Activated CD4-positive, alpha-beta T cell treated with anti-CD3 and anti-CD28 coated beads, Interleukin-2, amount 50 U/mL, for 48 hours (primary cell): ENCODE data around the gene CILP.
A peak's percentile ranks its signal among the peaks of the same experiment; 100 is the strongest.

Experiments used
- DNase-seq, 2 experiments: peaks; one replicate each; pipeline ENCODE4 v3.0.0-alpha.2; 2020

CILP gene

DNA sequence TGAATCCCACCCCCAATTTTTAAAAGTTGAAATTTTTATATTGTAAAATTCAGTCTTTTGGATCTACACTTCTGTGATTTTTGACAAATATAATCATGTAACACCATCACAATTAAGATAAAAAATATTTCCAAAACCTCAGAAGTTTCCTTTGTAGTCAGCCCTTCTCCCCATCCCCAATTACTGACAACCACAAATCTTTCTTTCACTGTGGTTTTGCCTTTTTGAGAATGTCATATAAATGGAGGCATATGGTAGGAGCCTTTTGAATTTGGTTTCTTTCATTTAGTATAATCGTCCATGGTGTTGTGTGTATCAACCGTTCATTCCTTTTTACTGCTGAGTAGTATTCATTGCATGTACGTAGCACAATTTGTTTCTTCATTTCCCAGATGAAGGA, 7.9 kb upstream of the CILP start:
- no peak for DNase-seq

- no peak for DNase-seq
Observed at GRCh38 chr15:65217526-65218482, 6.5 kb upstream of the CILP start.

- no peak for DNase-seq
Observed at GRCh38 chr15:65215496-65215895, 4.2 kb upstream of the CILP start.

GRCh38 chr15:65214010-65214409, 2.7 kb upstream of the CILP start:
- DNase-seq, result no peak

GRCh38 chr15:65213241-65213640, 2.0 kb upstream of the CILP start:
- no peak for DNase-seq

GRCh38 chr15:65212097-65212496, 824 bp upstream of the CILP start:
- peak; percentile 41 to 55 for DNase-seq

GRCh38 chr15:65211482-65211982, 259 bp upstream of the CILP start:
- DNase-seq, result no peak

GRCh38 chr15:65209701-65210643, 1.3 kb downstream of the CILP start:
- no peak for DNase-seq

DNA sequence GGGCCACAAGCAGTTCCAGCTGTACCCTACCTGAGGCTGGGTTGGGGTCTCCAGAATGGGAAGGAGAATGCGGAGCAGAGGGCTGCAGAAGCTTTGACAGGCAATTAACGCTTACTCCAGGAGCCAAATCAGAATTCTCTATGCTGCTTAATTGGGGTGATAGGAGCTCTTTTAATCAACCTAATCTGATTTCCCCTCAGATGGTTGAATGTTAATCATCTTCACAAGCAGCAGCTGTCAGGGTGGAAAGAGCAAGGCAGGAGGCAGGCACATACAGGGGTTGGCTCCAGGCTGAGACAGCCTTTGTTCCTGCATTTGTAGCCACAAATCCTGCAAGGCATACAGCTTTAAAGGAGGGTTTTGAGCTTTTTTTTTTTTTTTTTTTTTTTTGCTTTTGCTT, 2.6 kb downstream of the CILP start:
- no peak for DNase-seq

- DNase-seq, result no peak
Observed at GRCh38 chr15:65207280-65207840, 3.9 kb downstream of the CILP start.

GRCh38 chr15:65206750-65207149, 4.5 kb downstream of the CILP start:
- DNase-seq, result no peak

- DNase-seq, result no peak
Observed at GRCh38 chr15:65204931-65205660, 6.2 kb downstream of the CILP start.

DNA sequence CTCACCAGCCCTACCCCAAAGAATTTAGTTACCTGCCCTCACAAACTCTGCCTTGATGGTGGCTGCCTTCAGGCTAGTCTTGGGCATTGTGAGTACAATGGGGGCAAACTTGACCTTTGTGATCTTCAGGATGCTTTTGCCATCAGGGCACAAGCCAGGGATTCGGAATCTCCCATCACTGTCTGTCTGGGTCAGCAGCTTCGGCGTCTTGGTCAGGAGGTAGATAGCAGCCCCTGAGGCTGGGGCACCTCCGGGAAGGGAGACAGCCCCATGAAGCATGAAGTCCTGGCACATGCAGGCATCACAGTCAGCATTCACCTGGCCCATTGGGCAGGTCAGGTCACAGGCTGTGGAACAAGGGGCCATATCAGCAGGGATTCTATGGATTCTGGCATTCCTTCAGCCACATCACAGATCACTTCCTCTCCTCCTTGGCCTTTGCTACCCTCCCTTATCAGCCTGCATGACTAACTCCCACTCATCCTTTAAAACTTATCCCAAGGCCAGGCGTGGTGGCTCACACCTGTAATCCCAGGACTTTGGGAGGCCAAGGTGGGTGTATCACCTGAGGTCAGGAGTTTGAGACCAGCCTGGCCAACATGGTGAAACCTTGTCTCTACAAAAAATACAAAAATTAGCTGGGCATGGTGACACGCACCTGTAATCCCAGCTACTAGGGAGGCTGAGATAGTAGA, 6.9 kb downstream of the CILP start:
- DNase-seq, result no peak

DNA sequence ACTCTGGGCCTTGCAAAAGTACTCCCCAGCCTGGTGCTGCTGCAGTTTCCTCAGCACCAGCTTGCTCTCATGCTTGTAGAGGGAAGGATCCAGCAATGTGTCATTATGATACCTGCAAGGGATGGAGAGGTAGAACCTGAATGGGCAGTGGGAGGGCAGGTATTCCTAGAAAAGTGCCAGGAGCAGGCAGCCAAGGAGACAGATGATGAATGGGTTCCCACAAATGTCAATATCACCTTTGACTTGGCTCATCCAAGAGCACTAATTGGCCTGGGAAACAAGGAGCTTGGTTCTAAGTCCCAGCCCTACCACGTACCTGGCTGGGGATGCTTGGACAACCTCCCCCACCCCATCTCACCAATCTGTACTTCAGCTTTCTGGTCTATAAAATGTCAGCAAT, 9.4 kb downstream of the CILP start:
- DNase-seq, result no peak

DNA sequence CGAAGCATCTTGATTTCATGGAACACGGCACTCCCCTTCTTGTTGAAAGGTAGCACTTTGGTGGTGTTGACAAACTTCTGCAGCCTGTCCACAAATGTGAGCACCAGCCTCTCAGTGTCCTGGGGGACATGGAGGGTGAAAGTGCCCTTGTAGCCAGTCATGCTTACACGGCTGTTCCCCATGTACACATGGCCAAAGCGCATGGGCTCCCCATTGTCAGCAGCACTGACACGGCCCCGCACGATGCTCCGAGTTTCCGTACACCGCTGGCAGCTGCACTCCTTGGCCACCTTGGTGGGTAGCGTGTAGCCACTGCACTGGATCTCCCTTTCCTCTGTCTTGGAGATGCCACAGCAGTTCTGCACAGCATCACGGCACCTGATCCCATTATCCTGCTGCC, 12.7 kb downstream of the CILP start:
- no peak for DNase-seq

DNA sequence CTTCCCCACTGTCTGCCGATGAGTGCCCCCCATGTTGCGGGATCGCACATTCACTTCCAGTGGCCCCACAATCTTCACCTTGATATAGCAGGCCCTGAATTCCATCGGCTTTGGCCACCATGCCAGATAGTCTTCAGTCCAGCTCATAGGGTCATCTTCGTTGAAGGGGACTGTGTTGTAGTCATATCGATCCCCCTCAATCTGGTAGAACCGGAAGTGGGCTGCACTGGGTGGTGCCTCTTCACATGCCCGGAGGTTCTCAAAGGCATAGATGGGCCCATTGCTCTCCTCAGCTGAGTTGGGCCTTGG, 14.0 kb downstream of the CILP start:
- DNase-seq, result no peak

- no peak for DNase-seq
Observed at GRCh38 chr15:65196637-65197336, 14.5 kb downstream of the CILP start.

DNA sequence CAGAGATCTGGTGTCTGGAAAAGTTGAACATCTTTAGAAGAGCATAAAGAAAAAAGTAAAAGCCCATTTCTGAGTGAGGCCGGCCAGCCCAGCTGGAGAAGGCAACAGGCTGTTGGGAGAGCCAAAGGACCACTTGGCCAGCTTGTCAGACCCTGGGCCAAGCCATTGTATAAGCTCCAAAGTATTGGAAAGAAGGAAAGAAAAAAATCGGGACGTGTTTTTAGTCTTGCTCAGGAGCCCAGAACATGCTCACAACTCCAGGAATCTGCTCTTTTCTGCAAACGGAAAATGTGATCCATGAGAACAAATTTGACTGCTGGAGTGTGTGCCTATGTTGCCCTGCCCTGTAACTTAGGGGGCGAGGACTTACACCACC, 15.7 kb downstream of the CILP start:
- no peak for DNase-seq

- DNase-seq, result no peak
Observed at GRCh38 chr15:65194826-65195547, 16.3 kb downstream of the CILP start.

DNA sequence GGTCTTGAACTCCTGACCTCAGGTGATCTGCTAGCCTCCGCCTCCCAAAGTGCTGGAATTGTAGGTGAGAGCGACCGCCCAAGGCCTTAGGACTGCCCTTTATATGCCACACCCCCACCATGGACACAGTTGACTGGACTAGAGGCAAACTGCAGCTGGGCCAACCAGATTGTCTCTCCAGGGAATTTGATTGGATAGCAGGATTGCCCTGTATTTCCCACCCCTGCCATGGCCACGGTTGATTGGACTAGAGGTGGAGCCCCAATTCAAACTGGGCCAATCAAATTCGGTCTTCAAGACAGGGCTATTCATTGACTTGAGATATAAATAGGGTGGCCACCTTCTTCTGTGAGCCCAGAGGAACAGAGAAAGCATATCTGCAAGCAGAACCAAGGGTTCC, 19.3 kb downstream of the CILP start:
- no peak for DNase-seq
